NCI-H2029 treated with DMSO at 0.1 percent for 48 hours (cell line): ENCODE data around the gene NPY1R.

Experiments used
- DNase-seq: peaks from one replicate; lab custom pipeline; 2025; lab: John Stamatoyannopoulos, UW

The NPY1R gene

GRCh38 chr4:163332526-163333406 lies at the start of gene NPY1R:
Gene NPY1R, minus strand, starts transcription at chr4:163332596. Its CDS starts 6,042 bp downstream, at chr4:163326554.
- DNase-seq: no peak

GRCh38 chr4:163380703-163381102 lies 48.3 kb upstream of the NPY1R start:
- no peak for DNase-seq

GRCh38 chr4:163378661-163379060 lies 46.3 kb upstream of the NPY1R start:
- no peak for DNase-seq

- DNase-seq: no peak
These were observed 39.6 kb upstream of the NPY1R start for GRCh38 chr4:163372029-163372428.

GRCh38 chr4:163367651-163368050 lies 35.3 kb upstream of the NPY1R start:
- DNase-seq: no peak

GRCh38 chr4:163356104-163356503 lies 23.7 kb upstream of the NPY1R start:
- DNase-seq: no peak

GRCh38 chr4:163353054-163353453 lies 20.7 kb upstream of the NPY1R start:
- DNase-seq: no peak

- no peak for DNase-seq
These were observed 18.3 kb upstream of the NPY1R start for GRCh38 chr4:163350672-163351071.

GRCh38 chr4:163344147-163345125 lies 12.0 kb upstream of the NPY1R start:
- no peak for DNase-seq

- no peak for DNase-seq
These were observed 11.3 kb upstream of the NPY1R start, which contains the start of gene NPY5R for GRCh38 chr4:163343604-163344146. Gene NPY5R, plus strand, starts transcription at chr4:163343892. Its CDS starts 6,382 bp downstream, at chr4:163350274.

- DNase-seq: no peak
These were observed 3.0 kb upstream of the NPY1R start for GRCh38 chr4:163335384-163335783.

GRCh38 chr4:163331629-163332376 lies 593 bp downstream of the NPY1R start:
- no peak for DNase-seq

GRCh38 chr4:163330916-163331628 lies 1.3 kb downstream of the NPY1R start:
- DNase-seq: no peak

- no peak for DNase-seq
These were observed 15.3 kb downstream of the NPY1R start for GRCh38 chr4:163317110-163317509.

GRCh38 chr4:163309466-163309865 lies 22.9 kb downstream of the NPY1R start:
- DNase-seq: no peak

GRCh38 chr4:163303069-163303468 lies 29.3 kb downstream of the NPY1R start:
- no peak for DNase-seq

- no peak for DNase-seq
These were observed 32.0 kb downstream of the NPY1R start for GRCh38 chr4:163300445-163300844.

- no peak for DNase-seq
These were observed 37.3 kb downstream of the NPY1R start for GRCh38 chr4:163295138-163295537.

- DNase-seq: no peak
These were observed 48.1 kb downstream of the NPY1R start for GRCh38 chr4:163284304-163284703.

GRCh38 chr4:163280703-163281519 lies 51.5 kb downstream of the NPY1R start:
- DNase-seq: no peak
